GM19023 (cell line): ENCODE measurements around the gene RIMBP2.

ENCODE experiments used
- ATAC-seq: cut with Tn5 transposase; IDR thresholded peaks from one replicate; pipeline ENCODE4 v1.9.1; 2021; ENCODE audit warnings: mild to moderate bottlenecking, moderate library complexity; ENCODE audit not compliant: unreplicated experiment

Gene RIMBP2

GRCh38 chr12:130577351-130577750 lies 138.7 kb downstream of the RIMBP2 start:
- no peak for ATAC-seq

DNA sequence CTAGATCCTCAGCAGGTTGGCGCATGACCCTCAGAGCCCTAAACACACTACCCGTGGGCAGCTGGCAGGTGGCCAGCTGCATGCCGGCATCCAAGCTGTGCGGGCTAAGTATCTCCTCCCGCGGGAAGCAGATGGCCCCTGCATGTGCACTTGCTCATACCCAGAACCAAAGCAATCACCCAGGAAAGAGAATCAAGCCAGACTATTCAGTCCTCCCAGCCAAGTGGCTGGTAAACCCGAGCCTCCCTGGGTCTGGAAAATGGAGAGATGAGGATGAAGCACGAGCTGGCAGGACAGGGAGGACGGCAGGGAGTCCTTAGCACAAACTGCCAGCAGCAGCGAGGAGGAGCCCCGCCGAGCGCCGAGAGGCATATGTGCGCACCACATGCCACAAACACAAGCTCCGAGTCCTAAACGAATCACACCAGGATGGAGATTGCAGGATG lies 139.7 kb downstream of the RIMBP2 start:
- no peak for ATAC-seq

DNA sequence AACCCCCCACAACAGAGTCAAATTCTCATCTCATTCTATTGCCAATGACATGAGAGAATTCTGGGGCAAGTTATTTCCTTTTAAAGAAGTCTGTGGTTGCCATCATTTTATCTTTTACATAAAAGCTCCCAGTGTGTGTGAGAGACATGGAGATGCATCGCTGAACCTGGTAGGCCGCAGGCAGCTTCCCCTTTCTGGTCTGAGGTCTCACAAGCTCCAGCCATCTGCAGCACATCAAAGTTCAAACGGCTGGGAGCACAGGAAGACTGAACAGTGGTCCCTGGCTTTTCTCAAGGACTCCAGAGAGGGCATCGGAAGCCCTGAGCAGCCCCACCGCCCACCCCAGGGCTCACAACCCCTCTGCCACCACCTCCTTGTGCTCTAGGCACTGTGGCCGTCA lies 141.7 kb downstream of the RIMBP2 start:
- ATAC-seq, result no peak

DNA sequence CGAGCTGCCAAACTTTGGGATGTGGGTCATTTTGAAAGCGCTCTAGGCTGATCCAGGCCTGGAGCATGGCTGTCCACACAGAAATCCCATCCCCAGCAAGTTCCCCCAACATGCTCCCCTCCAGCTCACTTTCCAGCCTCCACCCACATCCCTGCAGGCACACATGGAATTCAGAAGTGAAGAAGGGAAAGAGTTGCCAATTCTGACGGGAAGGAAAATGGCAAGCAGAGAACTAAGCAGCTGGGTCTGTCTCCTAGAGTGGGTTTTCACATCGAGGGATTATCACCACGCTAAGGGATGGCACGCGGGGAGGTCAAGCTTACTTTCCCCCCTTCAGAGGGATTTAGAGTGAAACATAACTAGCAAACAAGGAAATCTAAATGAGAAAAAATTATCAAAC lies 142.3 kb downstream of the RIMBP2 start:
- no peak for ATAC-seq

GRCh38 chr12:130573235-130573634 lies 142.9 kb downstream of the RIMBP2 start:
- no peak for ATAC-seq

- ATAC-seq, result no peak
Observed at GRCh38 chr12:130572553-130572952, 143.5 kb downstream of the RIMBP2 start.

DNA sequence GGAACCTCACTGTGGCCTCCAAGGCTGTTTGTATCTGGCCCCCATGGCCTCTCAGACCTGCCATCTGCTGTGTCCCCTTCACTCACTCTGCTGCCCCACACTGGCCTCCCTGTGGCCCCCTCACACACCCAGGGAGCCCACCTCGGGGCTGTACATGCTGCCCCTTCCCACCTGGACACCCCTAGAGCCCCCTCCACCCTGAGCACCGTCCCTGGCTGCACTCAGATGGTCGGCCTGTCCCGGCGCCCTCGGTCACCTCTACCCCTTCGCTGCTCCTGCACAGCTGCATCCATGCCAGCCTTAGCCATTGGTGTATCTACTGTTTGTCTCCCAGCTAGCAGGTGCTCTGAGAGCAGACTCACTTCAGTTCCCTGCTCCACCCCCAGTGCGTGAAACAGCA lies 144.4 kb downstream of the RIMBP2 start:
- no peak for ATAC-seq

- no peak for ATAC-seq
Observed at GRCh38 chr12:130571089-130571488, 145.0 kb downstream of the RIMBP2 start.

DNA sequence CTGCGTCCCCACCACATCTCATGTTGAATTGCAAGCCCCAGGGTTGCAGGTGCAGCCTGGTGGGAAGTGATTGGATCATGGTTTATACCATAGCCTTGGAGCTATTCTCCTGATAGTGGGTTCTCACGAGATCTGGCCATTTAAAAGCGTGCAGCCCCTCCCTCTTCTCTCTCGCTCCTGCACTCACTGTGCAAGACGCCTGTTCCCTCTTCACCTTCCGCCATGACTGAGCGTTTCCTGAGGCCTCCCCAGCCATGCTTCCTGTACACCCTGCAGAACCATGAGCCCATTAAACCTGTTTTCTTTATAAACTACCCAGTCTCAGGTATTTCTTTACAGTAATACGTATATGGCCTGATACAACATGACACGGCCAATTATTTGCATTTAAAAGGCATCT lies 146.6 kb downstream of the RIMBP2 start:
- no peak for ATAC-seq

DNA sequence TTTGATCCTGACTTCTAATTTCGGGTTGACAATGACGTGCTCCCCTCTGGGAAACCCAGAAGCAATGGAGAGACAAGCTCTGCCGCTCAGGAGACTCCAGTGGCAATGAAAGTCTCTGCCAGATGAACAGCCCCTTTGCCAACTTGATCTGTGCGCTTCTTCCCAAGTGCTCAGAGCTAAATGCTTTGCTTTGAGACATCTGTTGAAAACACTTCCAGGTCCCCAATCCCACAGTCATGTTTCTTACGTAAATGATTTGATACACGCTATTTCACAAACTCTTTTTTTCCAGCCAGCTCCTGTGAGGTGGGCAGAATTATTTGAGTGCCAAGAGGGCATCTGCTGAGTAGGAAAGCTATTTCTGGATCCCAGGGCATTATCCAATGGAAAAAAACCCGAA lies 147.6 kb downstream of the RIMBP2 start:
- ATAC-seq, result no peak

DNA sequence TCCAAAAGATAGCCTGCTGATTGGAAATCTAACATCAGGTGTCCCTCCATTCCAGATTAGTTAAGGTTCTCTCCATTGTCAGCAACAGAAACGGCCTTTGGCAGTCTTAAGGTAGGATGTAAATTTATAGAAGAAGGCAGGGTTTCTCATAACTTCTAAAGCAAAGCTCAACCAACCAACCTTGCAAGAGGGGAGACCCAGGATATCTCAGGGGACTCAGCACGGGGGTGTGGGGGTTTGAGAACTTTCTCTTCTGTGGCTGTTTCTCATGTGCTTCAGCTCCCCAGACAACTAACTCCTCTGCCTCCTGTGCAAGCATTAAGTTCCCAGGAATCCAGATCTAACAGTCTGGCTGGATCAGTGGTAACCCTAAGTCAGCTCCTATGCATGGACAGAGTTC lies 148.1 kb downstream of the RIMBP2 start:
- ATAC-seq, result no peak

GRCh38 chr12:130566446-130567155 lies 149.5 kb downstream of the RIMBP2 start:
- no peak for ATAC-seq

GRCh38 chr12:130565189-130565588 lies 150.9 kb downstream of the RIMBP2 start:
- no peak for ATAC-seq

GRCh38 chr12:130563323-130563722 lies 152.8 kb downstream of the RIMBP2 start:
- no peak for ATAC-seq

DNA sequence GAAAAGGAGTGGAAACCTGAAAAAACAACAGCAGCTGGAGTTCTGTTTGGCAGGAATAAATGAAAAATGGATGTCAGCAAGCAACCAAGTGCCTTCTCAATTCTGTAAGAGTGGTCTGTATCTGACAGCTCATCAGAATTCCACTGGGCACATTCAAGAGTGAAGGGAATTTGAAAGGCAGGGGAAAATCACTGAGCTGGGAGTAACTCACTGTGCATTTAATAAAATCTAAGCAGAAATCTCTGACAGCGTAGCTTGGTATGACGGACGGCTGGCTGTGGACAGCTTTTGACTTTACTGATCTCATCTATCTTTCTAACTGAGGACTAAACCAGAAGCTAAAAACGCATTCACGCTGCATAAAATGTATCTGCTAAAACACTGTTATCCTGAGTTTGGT lies 153.4 kb downstream of the RIMBP2 start:
- no peak for ATAC-seq

- no peak for ATAC-seq
Observed at GRCh38 chr12:130560321-130560720, 155.8 kb downstream of the RIMBP2 start.

- ATAC-seq, result no peak
Observed at GRCh38 chr12:130559806-130560205, 156.3 kb downstream of the RIMBP2 start.

- no peak for ATAC-seq
Observed at GRCh38 chr12:130557886-130558765, 158.0 kb downstream of the RIMBP2 start.

GRCh38 chr12:130557201-130557600 lies 158.9 kb downstream of the RIMBP2 start:
- ATAC-seq, result no peak

GRCh38 chr12:130556486-130557055 lies 159.5 kb downstream of the RIMBP2 start:
- ATAC-seq, result no peak

- ATAC-seq, result no peak
Observed at GRCh38 chr12:130555628-130556485, 160.2 kb downstream of the RIMBP2 start.
